ENCODE data around the gene CX3CL1.

Gene CX3CL1

DNA sequence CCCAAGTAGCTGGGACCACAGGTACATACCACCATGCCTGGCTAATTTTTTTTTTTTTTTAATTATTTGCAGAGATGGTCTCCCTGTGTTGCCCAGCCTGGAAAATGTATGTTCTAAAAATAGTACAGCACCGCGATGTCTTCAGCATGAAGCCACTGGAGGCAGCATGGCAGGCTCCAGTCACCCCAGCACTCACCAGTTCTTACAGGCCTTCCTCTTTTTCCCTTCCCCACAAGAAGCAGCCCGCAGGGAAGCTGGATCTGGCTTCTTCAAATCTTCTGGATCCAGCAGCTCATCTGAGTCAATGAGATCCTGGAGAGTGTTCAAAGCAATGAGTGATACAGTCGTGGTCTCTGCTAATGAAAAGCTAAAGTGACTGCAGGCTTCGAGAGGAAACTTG lies 58.7 kb downstream of the CX3CL1 start:
- DNase-seq (ENCODE audit: low read depth), result no peak
- H3K4me3 ChIP-seq (ENCODE audit: low read length), result no peak overlapping the region
- TF ChIP-seq, protein P1, sequence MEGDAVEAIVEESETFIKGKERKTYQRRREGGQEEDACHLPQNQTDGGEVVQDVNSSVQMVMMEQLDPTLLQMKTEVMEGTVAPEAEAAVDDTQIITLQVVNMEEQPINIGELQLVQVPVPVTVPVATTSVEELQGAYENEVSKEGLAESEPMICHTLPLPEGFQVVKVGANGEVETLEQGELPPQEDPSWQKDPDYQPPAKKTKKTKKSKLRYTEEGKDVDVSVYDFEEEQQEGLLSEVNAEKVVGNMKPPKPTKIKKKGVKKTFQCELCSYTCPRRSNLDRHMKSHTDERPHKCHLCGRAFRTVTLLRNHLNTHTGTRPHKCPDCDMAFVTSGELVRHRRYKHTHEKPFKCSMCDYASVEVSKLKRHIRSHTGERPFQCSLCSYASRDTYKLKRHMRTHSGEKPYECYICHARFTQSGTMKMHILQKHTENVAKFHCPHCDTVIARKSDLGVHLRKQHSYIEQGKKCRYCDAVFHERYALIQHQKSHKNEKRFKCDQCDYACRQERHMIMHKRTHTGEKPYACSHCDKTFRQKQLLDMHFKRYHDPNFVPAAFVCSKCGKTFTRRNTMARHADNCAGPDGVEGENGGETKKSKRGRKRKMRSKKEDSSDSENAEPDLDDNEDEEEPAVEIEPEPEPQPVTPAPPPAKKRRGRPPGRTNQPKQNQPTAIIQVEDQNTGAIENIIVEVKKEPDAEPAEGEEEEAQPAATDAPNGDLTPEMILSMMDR (conservative IDR thresholded peaks at IDR 0.05; ENCODE audit: low read depth, low read length), result no peak

DNA sequence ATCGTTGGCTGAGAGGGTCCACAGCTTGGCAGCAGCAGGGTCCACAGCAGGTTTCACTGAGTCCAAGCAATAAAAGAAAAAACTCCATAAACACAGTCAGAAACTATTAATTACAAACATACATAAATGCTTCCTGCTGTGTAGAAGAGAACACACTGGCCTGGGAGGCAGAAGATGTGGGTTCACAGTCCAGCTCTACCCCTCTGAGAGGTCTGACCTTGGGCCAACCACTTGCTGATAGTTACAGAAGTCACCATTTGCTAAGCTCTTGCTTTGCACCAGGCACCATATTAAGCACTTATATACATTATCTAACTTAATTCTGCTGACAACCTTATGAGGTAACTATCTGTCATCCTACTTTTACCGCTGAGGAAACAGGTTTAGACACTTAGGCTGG lies 60.2 kb downstream of the CX3CL1 start:
- H3K4me3 ChIP-seq (ENCODE audit: low read length), result no peak overlapping the region
- no peak for DNase-seq (ENCODE audit: low read depth)
- TF ChIP-seq, protein P1 (conservative IDR thresholded peaks at IDR 0.05; ENCODE audit: low read depth, low read length), result no peak

- DNase-seq (ENCODE audit: low read depth), result no peak
- TF ChIP-seq, protein P1 (conservative IDR thresholded peaks at IDR 0.05; ENCODE audit: low read depth, low read length), result no peak
- no peak overlapping the region for H3K4me3 ChIP-seq (ENCODE audit: low read length)
These were observed 60.7 kb downstream of the CX3CL1 start for GRCh38 chr16:57432989-57433388.

GRCh38 chr16:57434003-57434402 lies 61.7 kb downstream of the CX3CL1 start:
- TF ChIP-seq, protein P1 (conservative IDR thresholded peaks at IDR 0.05; ENCODE audit: low read depth, low read length), result no peak
- H3K4me3 ChIP-seq (ENCODE audit: low read length), result no peak overlapping the region
- DNase-seq (ENCODE audit: low read depth), result no peak
